ENCODE measurements around the gene GIPC1. TPM values are rescaled to one million over a fixed set of nuclear protein-coding genes. Genes with fewer than 3 reads are reported as not detected.
A peak's percentile ranks its signal among the peaks of the same experiment; 100 is the strongest.

GIPC1 gene
- total and polyA plus RNA-seq, 7 donors = 37.9 to 63.5 (median 45.3) TPM

GRCh38 chr19:14516048-14516534 lies 20.2 kb upstream of the GIPC1 start:
- peaks cover 42% of the 10 kb centered on the region for H3K4me1 ChIP-seq

GRCh38 chr19:14515501-14516047 lies 19.6 kb upstream of the GIPC1 start:
- Histone ChIP-seq H3K36me3 (ENCODE audit: insufficient read depth in 1 of 2, low read depth in 1 of 2) (peaks cover 10 to 35% of the 10 kb centered on the region in 2 donors), H3K4me1 (peaks cover 42% of the 10 kb centered on the region), H3K27me3 (ENCODE audit: insufficient read depth in 3 of 3, low read length in 2 of 3) (no peaks in the 10 kb centered on the region), H3K4me3 (peak overlapping the region; percentile 82), H3K27ac (peak overlapping the region; percentile 41), H3K9me3 (no peaks in the 10 kb centered on the region)
- no peak for TF ChIP-seq CTCF (IDR thresholded peaks at IDR 0.05)
- DNase-seq (no peak), ATAC-seq (no peak)
- 33 to 55% (median 43%) methylated on average over 8 of the region's 8 CpGs for WGBS, 3 donors
- intact Hi-C loops (cut with DNase I) = loop anchor here in 1 of 2 donors (5.0 kb wide), 1 partner anchor 47 kb away; no protein-coding TSS in a partner anchor

More at GRCh38 chr19:14516048-14516534, 20.2 kb upstream of the GIPC1 start:
- peak overlapping the region; percentile 82 for H3K4me3 ChIP-seq
- H3K9me3 ChIP-seq = no peaks in the 10 kb centered on the region
- ATAC-seq (no peak), DNase-seq (no peak)
- H3K36me3 ChIP-seq (ENCODE audit: insufficient read depth in 1 of 2, low read depth in 1 of 2) = peaks cover 10 to 35% of the 10 kb centered on the region in 2 donors
- H3K27me3 ChIP-seq (ENCODE audit: insufficient read depth in 3 of 3, low read length in 2 of 3) = no peaks in the 10 kb centered on the region
- H3K27ac ChIP-seq = peak overlapping the region; percentile 41
- intact Hi-C loops (cut with DNase I) = loop anchor here in 1 of 2 donors (5.0 kb wide), 1 partner anchor 46 kb away; no protein-coding TSS in a partner anchor
- 51 to 63% (median 55%) methylated on average over 15 of the region's 15 CpGs for WGBS, 3 donors
- TF ChIP-seq CTCF (IDR thresholded peaks at IDR 0.05) = no peak

- ATAC-seq (no peak), DNase-seq (no peak)
- no peaks in the 10 kb centered on the region for H3K27me3 ChIP-seq (ENCODE audit: insufficient read depth in 3 of 3, low read length in 2 of 3)
- H3K9me3 ChIP-seq = no peaks in the 10 kb centered on the region
- peaks cover 41% of the 10 kb centered on the region for H3K4me1 ChIP-seq
- intact Hi-C loops (cut with DNase I) = no loop called here
- 82 to 90% (median 82%) methylated on average over 8 of the region's 8 CpGs for WGBS, 3 donors
- peak overlapping the region; percentile 1 for H3K27ac ChIP-seq
- no peak for TF ChIP-seq CTCF (IDR thresholded peaks at IDR 0.05)
- peaks cover 10 to 35% of the 10 kb centered on the region in 2 donors for H3K36me3 ChIP-seq (ENCODE audit: insufficient read depth in 1 of 2, low read depth in 1 of 2)
- peak overlapping the region; percentile 82 for H3K4me3 ChIP-seq
Measured at GRCh38 chr19:14514215-14514863, 18.4 kb upstream of the GIPC1 start.

- ATAC-seq = no peak
- intact Hi-C loops (cut with DNase I) = no loop called here
- TF ChIP-seq CTCF (IDR thresholded peaks at IDR 0.05) = no peak
- Histone ChIP-seq H3K4me1 (peaks cover 40% of the 10 kb centered on the region), H3K9me3 (no peaks in the 10 kb centered on the region), H3K27me3 (ENCODE audit: insufficient read depth in 3 of 3, low read length in 2 of 3) (no peaks in the 10 kb centered on the region), H3K4me3 (no peak overlapping the region), H3K36me3 (ENCODE audit: insufficient read depth in 1 of 2, low read depth in 1 of 2) (peaks cover 10 to 35% of the 10 kb centered on the region in 2 donors), H3K27ac (no peak overlapping the region)
- no peak for DNase-seq
- WGBS, 3 donors = 83 to 92% (median 84%) methylated on average over 14 of the region's 14 CpGs
Measured at GRCh38 chr19:14512406-14512961, 16.6 kb upstream of the GIPC1 start.

All from psoas muscle (tissue), 8 donors.